Ishikawa (cell line): ENCODE results near the gene TSPO2.
A peak's percentile ranks its signal among the peaks of the same experiment; 100 is the strongest.

Experiments used
- CEBPB ChIP-seq: IDR thresholded peaks from 2 replicates; pipeline ENCODE4 v1.6.1; 2012
- CREB1 ChIP-seq: IDR thresholded peaks from 2 replicates; pipeline ENCODE4 v1.6.1; 2012; ENCODE audit warnings: low read depth
- EP300 ChIP-seq: IDR thresholded peaks from 2 replicates; pipeline ENCODE4 v1.6.1; 2012; ENCODE audit warnings: borderline replicate concordance
- TAF1 ChIP-seq: IDR thresholded peaks from 2 replicates; pipeline ENCODE4 v1.6.1; 2012; ENCODE audit warnings: low read depth, mild to moderate bottlenecking
- TEAD4 ChIP-seq: IDR thresholded peaks from 2 replicates; pipeline ENCODE4 v1.6.1; 2012
- YY1 ChIP-seq: IDR thresholded peaks from 2 replicates; pipeline ENCODE4 v1.6.1; 2012; ENCODE audit warnings: low read depth
- TF ChIP-seq, protein P1 (sequence below): IDR thresholded peaks from 2 replicates; pipeline ENCODE4 v1.6.1; 2012; ENCODE audit warnings: low read depth, mild to moderate bottlenecking

DNA sequence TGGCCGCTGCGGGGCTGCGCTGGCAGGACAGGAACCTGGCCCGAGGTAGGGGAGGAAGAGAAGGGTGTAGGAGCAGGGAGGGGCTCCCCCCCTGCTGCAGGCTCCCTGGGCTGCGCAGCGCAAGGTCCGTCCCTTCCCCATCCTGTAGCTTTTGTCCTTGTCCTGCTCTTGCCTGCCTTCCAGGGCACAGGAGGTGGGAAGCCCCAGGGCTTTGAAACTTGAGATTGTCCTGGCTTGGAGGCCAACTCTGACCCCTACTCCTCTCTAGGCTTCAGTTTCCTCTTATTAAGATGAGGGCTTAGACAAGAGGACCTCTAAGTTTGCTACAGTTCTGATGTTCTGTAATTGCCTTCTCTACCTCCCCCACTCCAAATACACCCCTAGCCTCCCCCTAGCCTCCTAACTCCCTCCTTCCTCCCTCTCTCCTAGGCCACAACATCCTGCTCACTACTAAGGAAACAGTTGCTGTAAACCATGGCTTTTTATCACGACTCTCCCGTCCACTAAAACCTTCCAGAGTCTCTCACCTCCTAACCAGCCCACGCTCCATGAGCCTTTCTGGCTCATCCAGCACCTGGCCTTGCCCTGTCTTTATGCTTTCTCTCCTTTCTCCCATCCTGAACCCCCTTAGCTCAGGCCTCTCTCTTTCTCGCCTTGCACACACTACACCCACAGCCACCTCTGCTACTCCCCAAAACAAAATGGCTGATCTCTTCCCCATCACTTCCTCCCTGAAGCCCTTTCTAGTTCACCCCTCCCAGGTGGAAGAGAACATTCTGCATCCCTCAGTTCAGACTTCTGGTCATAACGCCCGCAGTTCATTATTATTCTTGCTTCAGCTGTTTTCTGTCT is 13.5 kb upstream of the TSPO2 start:
- TF ChIP-seq CREB1 (no peak), CEBPB (no peak), YY1 (0 out of 2 replicates have a peak, but pooled peaks have one; percentile 7), TAF1 (no peak), EP300 (no peak), TEAD4 (no peak)
- TF ChIP-seq, protein P1, sequence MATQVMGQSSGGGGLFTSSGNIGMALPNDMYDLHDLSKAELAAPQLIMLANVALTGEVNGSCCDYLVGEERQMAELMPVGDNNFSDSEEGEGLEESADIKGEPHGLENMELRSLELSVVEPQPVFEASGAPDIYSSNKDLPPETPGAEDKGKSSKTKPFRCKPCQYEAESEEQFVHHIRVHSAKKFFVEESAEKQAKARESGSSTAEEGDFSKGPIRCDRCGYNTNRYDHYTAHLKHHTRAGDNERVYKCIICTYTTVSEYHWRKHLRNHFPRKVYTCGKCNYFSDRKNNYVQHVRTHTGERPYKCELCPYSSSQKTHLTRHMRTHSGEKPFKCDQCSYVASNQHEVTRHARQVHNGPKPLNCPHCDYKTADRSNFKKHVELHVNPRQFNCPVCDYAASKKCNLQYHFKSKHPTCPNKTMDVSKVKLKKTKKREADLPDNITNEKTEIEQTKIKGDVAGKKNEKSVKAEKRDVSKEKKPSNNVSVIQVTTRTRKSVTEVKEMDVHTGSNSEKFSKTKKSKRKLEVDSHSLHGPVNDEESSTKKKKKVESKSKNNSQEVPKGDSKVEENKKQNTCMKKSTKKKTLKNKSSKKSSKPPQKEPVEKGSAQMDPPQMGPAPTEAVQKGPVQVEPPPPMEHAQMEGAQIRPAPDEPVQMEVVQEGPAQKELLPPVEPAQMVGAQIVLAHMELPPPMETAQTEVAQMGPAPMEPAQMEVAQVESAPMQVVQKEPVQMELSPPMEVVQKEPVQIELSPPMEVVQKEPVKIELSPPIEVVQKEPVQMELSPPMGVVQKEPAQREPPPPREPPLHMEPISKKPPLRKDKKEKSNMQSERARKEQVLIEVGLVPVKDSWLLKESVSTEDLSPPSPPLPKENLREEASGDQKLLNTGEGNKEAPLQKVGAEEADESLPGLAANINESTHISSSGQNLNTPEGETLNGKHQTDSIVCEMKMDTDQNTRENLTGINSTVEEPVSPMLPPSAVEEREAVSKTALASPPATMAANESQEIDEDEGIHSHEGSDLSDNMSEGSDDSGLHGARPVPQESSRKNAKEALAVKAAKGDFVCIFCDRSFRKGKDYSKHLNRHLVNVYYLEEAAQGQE: no peak
